ENCODE data around the gene LRRC72. TPM values are rescaled to one million over a fixed set of nuclear protein-coding genes. Genes with fewer than 3 reads are reported as not detected.
"Not testable (repeated sequence)": the region's sequence is repeated elsewhere in the genome, so short reads cannot be mapped to it uniquely, and the experiment has no call there.

Gene LRRC72
- total and polyA plus RNA-seq, 12 donors, result not detected

- no peaks in the 10 kb centered on the region for H3K9me3 ChIP-seq (replicated peaks in 1 of 3)
- 69 to 91% (median 84%) methylated on average over 1 of the region's 1 CpG for WGBS, 4 donors
- TF ChIP-seq POLR2A (IDR thresholded peaks at IDR 0.05), result no peak
- TF ChIP-seq CTCF (IDR thresholded peaks at IDR 0.05), result no peak
Measured at GRCh38 chr7:16529697-16530096, 3.1 kb downstream of the LRRC72 start.

GRCh38 chr7:16531707-16532106 is 5.1 kb downstream of the LRRC72 start:
- intact Hi-C loops (cut with DNase I), result no loop called here
- DNase-seq, result no peak
- Histone ChIP-seq H3K27me3 (no peaks in the 10 kb centered on the region), H3K4me3 (no peak overlapping the region), H3K27ac (no peak overlapping the region), H3K36me3 (replicated peaks in 1 of 2) (no peaks in the 10 kb centered on the region), H3K9me3 (replicated peaks in 1 of 3) (no peaks in the 10 kb centered on the region), H3K4me1 (replicated peaks in 1 of 2) (no peaks in the 10 kb centered on the region)
- TF ChIP-seq POLR2A (IDR thresholded peaks at IDR 0.05) (no peak), CTCF (IDR thresholded peaks at IDR 0.05) (no peak)
- 19 to 38% (median 34%) methylated on average over 1 of the region's 1 CpG for WGBS, 4 donors

More at GRCh38 chr7:16529697-16530096, 3.1 kb downstream of the LRRC72 start:
- intact Hi-C loops (cut with DNase I), result no loop called here
- no peak for DNase-seq
- H3K4me3 ChIP-seq, result no peak overlapping the region
- H3K27me3 ChIP-seq, result no peaks in the 10 kb centered on the region
- no peaks in the 10 kb centered on the region for H3K4me1 ChIP-seq (replicated peaks in 1 of 2)
- H3K36me3 ChIP-seq (replicated peaks in 1 of 2), result no peaks in the 10 kb centered on the region
- H3K27ac ChIP-seq, result no peak overlapping the region

- WGBS, 4 donors, result 26 to 41% (median 33%) methylated on average over 1 of the region's 1 CpG
- TF ChIP-seq POLR2A (IDR thresholded peaks at IDR 0.05) (no peak), CTCF (IDR thresholded peaks at IDR 0.05) (no peak)
- intact Hi-C loops (cut with DNase I), result no loop called here
- Histone ChIP-seq H3K4me3 (no peak overlapping the region), H3K36me3 (replicated peaks in 1 of 2) (no peaks in the 10 kb centered on the region), H3K4me1 (replicated peaks in 1 of 2) (no peaks in the 10 kb centered on the region), H3K27ac (no peak overlapping the region), H3K27me3 (no peaks in the 10 kb centered on the region), H3K9me3 (replicated peaks in 1 of 3) (no peaks in the 10 kb centered on the region)
- no peak for DNase-seq
Measured at GRCh38 chr7:16532272-16532671, 5.6 kb downstream of the LRRC72 start.

GRCh38 chr7:16535500-16535899 is 8.9 kb downstream of the LRRC72 start:
- H3K36me3 ChIP-seq (replicated peaks in 1 of 2), result no peaks in the 10 kb centered on the region
- no peak for TF ChIP-seq CTCF (IDR thresholded peaks at IDR 0.05)
- TF ChIP-seq POLR2A (IDR thresholded peaks at IDR 0.05), result no peak
- no peak overlapping the region for H3K27ac ChIP-seq
- H3K4me3 ChIP-seq, result no peak overlapping the region
- no peaks in the 10 kb centered on the region for H3K27me3 ChIP-seq
- intact Hi-C loops (cut with DNase I), result no loop called here
- no peaks in the 10 kb centered on the region for H3K4me1 ChIP-seq (replicated peaks in 1 of 2)
- 59 to 76% (median 65%) methylated on average over 2 of the region's 2 CpGs for WGBS, 4 donors
- DNase-seq, result no peak
- H3K9me3 ChIP-seq (replicated peaks in 1 of 3), result no peaks in the 10 kb centered on the region

GRCh38 chr7:16540559-16540958 is 13.9 kb downstream of the LRRC72 start:
- H3K36me3 ChIP-seq (replicated peaks in 1 of 2); H3K4me1 ChIP-seq (replicated peaks in 1 of 2); H3K27me3 ChIP-seq; H3K9me3 ChIP-seq (replicated peaks in 1 of 3); H3K4me3 ChIP-seq; DNase-seq; H3K27ac ChIP-seq; intact Hi-C loops (cut with DNase I): not testable (repeated sequence)
- WGBS, 4 donors, result 80 to 100% (median 94%) methylated on average over 2 of the region's 2 CpGs
